ENCODE results near the gene SAP30. TPM values are rescaled to one million over a fixed set of nuclear protein-coding genes. Genes with fewer than 3 reads are reported as not detected.

The SAP30 gene
- total and polyA plus RNA-seq, 5 donors from 2014 or later, result 6.0 to 16.7 (median 8.4) TPM

DNA sequence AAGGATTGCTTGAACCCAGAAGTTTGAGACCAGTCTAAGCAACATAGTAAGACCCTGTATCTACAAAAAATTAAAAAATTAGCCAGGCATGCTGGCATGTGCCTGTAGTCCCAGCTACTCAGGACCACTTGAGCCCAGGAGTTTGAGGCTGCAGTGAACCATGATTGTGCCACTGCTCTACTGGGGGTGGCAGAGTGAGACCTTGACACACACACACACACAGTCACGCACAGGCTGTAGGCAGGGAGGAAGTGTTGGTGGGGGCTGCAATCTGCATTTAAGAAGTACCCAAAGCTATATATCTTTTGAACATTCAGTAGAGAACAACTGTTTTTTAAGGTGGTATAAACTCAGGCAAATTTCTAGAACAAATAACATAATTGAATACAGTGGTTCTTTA lies 20.9 kb downstream of the SAP30 start:
- Histone ChIP-seq H3K9me3 (ENCODE audit: control insufficient read depth in 2 of 2, low read length in 2 of 2) (no peaks in the 10 kb centered on the region), H3K27me3 (ENCODE audit: control insufficient read depth, insufficient read depth, low read length) (no peaks in the 10 kb centered on the region), H3K27ac (ENCODE audit: insufficient read depth, low read length, poor library complexity, severe bottlenecking) (no peak overlapping the region), H3K4me1 (ENCODE audit: control insufficient read depth, insufficient read depth, low read length, poor library complexity, severe bottlenecking) (no peaks in the 10 kb centered on the region), H3K36me3 (ENCODE audit: control insufficient read depth, insufficient read depth, low read length) (no peaks in the 10 kb centered on the region), H3K4me3 (ENCODE audit: low read depth, low read length) (no peak overlapping the region)
- Mint-ChIP-seq H3K4me3 (no peak overlapping the region), H3K36me3 (peaks cover 6% of the 10 kb centered on the region), H3K9me3 (no peaks in the 10 kb centered on the region), H3K4me1 (peaks cover 0 to 8% (median 0%) of the 10 kb centered on the region in 4 donors), H3K27ac (no peak overlapping the region), H3K27me3 (no peaks in the 10 kb centered on the region)
- ATAC-seq (ENCODE audit: low read depth in 2 of 2) (no peak), DNase-seq (no peak)

DNA sequence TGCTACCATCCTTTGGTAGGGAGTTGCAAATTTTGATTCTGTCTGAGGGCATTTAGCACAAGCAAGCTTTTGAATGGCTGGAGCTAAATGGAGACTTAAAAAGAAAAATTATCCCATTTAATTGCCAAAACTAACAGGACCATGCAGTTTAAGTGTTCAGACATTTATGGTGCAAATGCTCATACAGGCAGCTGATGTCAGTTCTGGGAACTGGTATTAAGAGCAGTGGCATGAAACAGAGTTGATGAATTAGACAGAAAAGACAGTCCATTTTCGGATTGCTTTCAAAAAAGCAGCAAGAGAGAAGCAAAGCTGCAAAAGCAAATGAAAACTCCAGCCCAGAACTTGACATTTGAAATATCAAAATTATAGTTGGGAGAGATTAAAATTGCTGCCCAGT lies 26.9 kb downstream of the SAP30 start:
- Mint-ChIP-seq H3K4me1 (no peaks in the 10 kb centered on the region), H3K27ac (no peak overlapping the region), H3K9me3 (no peaks in the 10 kb centered on the region), H3K36me3 (peaks cover 6% of the 10 kb centered on the region), H3K27me3 (peaks cover 4% of the 10 kb centered on the region), H3K4me3 (no peak overlapping the region)
- Histone ChIP-seq H3K27me3 (ENCODE audit: control insufficient read depth, insufficient read depth, low read length) (no peaks in the 10 kb centered on the region), H3K4me1 (ENCODE audit: control insufficient read depth, insufficient read depth, low read length, poor library complexity, severe bottlenecking) (no peaks in the 10 kb centered on the region), H3K4me3 (ENCODE audit: low read depth, low read length) (no peak overlapping the region), H3K9me3 (ENCODE audit: control insufficient read depth in 2 of 2, low read length in 2 of 2) (no peaks in the 10 kb centered on the region), H3K27ac (ENCODE audit: insufficient read depth, low read length, poor library complexity, severe bottlenecking) (no peak overlapping the region), H3K36me3 (ENCODE audit: control insufficient read depth, insufficient read depth, low read length) (no peaks in the 10 kb centered on the region)
- no peak for ATAC-seq (ENCODE audit: low read depth in 2 of 2)
- DNase-seq, result no peak

DNA sequence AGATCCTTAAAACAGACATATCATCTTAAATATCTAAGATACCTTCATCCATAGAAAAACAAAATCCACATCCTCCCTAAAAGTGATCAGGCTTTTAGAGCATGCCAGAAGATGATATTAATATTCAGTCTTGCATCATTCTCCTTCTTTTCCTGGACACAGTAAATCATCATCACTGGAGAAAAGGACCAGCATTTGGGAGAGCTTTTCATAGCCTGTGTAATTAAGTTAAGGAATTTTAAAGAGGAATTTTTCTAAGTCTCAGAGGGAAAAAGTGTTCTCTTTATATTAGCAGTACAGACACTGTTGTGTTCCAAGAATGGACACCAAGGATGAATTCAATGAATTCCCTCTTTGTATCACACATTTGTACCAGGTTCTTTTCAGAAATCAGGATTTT lies 27.5 kb downstream of the SAP30 start:
- Histone ChIP-seq H3K9me3 (ENCODE audit: control insufficient read depth in 2 of 2, low read length in 2 of 2) (no peaks in the 10 kb centered on the region), H3K36me3 (ENCODE audit: control insufficient read depth, insufficient read depth, low read length) (no peaks in the 10 kb centered on the region), H3K27ac (ENCODE audit: insufficient read depth, low read length, poor library complexity, severe bottlenecking) (no peak overlapping the region), H3K4me1 (ENCODE audit: control insufficient read depth, insufficient read depth, low read length, poor library complexity, severe bottlenecking) (no peaks in the 10 kb centered on the region), H3K4me3 (ENCODE audit: low read depth, low read length) (no peak overlapping the region), H3K27me3 (ENCODE audit: control insufficient read depth, insufficient read depth, low read length) (no peaks in the 10 kb centered on the region)
- Mint-ChIP-seq H3K4me3 (no peak overlapping the region), H3K4me1 (no peaks in the 10 kb centered on the region), H3K9me3 (no peaks in the 10 kb centered on the region), H3K36me3 (peaks cover 6% of the 10 kb centered on the region), H3K27me3 (peaks cover 4% of the 10 kb centered on the region), H3K27ac (no peak overlapping the region)
- DNase-seq (no peak), ATAC-seq (ENCODE audit: low read depth in 2 of 2) (no peak)

DNA sequence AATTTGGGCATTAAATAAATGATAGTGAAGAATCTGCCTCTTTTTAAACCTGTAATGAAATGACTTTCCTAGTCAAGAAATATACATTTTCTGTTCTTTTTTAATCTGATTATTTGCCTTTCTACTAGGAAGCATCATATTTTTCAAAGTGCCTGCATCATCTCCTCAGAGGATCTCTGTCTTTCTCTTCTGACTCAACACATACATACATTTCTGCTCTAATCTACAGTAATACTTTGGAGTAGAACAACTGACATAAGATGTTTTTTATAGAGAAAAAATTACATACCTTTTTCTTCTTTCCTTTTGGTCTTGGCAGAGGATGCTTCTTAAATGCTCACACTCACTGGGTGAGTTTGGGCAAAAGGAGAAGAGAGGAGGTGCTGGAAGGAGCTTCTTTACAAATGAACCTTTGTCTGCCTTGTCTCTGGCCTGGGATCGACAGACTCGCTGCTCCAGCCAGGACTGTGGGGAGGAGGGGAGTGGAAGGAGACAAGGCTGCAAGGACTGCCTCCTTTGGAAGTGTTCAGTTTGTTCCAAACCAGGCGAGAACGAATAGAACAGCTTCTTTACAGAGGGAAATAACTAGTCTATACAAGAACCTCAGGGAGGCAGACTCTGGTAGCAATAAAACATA lies 28.1 kb downstream of the SAP30 start, which contains the start of gene SCRG1:
SCRG1 (minus strand) TSS at position 338 of the 637 bp plus-strand sequence. CDS start 7,702 bp downstream, outside the sequence.
- no peak for DNase-seq
- Histone ChIP-seq H3K27me3 (ENCODE audit: control insufficient read depth, insufficient read depth, low read length) (no peaks in the 10 kb centered on the region), H3K9me3 (ENCODE audit: control insufficient read depth in 2 of 2, low read length in 2 of 2) (no peaks in the 10 kb centered on the region), H3K27ac (ENCODE audit: insufficient read depth, low read length, poor library complexity, severe bottlenecking) (no peak within 1 kb of the TSS), H3K4me3 (ENCODE audit: low read depth, low read length) (no peak within 1 kb of the TSS), H3K4me1 (ENCODE audit: control insufficient read depth, insufficient read depth, low read length, poor library complexity, severe bottlenecking) (no peaks in the 10 kb centered on the region), H3K36me3 (ENCODE audit: control insufficient read depth, insufficient read depth, low read length) (no peaks in the 10 kb centered on the region)
- Mint-ChIP-seq H3K4me1 (no peaks in the 10 kb centered on the region), H3K9me3 (no peaks in the 10 kb centered on the region), H3K4me3 (no peak within 1 kb of the TSS), H3K27ac (no peak within 1 kb of the TSS), H3K27me3 (peaks cover 5% of the 10 kb centered on the region), H3K36me3 (peaks cover 6% of the 10 kb centered on the region)
- no peak for ATAC-seq (ENCODE audit: low read depth in 2 of 2)

DNA sequence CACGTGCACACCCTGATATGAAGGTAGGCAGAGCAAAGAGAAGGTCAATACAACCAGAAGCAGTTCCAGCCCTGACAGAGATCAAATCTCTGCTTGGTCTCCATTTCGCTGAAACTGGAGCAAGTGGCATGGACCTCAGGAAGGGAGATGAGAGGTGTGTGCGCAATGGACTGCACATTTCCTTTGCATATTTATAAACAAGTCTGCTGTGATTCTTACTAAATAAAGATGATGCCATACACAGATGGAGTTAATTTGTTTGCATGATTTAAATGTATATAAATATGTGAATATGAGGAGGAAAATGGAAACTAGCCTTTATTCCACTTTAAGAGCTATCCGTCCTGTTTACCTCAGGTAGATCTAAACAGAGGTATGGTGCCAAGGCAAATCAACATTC lies 30.3 kb downstream of the SAP30 start:
- Mint-ChIP-seq H3K4me1 (peaks cover 0 to 10% (median 0%) of the 10 kb centered on the region in 4 donors), H3K4me3 (no peak overlapping the region), H3K9me3 (no peaks in the 10 kb centered on the region), H3K27me3 (peaks cover 8% of the 10 kb centered on the region), H3K27ac (no peak overlapping the region), H3K36me3 (peaks cover 6% of the 10 kb centered on the region)
- DNase-seq, result no peak
- no peak overlapping the region for H3K27ac ChIP-seq (ENCODE audit: insufficient read depth, low read length, poor library complexity, severe bottlenecking)
- no peaks in the 10 kb centered on the region for H3K4me1 ChIP-seq (ENCODE audit: control insufficient read depth, insufficient read depth, low read length, poor library complexity, severe bottlenecking)
- no peaks in the 10 kb centered on the region for H3K27me3 ChIP-seq (ENCODE audit: control insufficient read depth, insufficient read depth, low read length)
- no peak overlapping the region for H3K4me3 ChIP-seq (ENCODE audit: low read depth, low read length)
- no peak for ATAC-seq (ENCODE audit: low read depth in 2 of 2)
- no peaks in the 10 kb centered on the region for H3K9me3 ChIP-seq (ENCODE audit: control insufficient read depth in 2 of 2, low read length in 2 of 2)
- H3K36me3 ChIP-seq (ENCODE audit: control insufficient read depth, insufficient read depth, low read length), result no peaks in the 10 kb centered on the region

DNA sequence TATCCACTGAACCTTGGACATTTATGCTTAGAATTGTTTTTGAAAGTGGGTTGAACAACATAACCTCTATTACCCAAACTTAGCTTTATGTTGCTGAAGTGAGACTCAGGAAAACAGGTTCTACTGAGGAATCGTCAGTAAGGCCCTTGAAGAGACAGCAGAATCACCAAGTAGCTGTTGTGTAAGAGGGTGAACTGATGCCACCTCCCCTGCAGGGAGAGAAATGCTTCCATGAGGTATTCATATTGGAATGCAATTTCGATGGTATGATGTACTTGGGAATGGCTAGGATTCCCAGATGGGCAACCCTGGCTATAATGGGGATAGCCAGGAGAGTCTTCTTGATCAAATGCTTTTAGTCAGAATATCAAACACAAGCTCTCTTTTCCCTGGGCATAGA lies 32.3 kb downstream of the SAP30 start:
- ATAC-seq (ENCODE audit: low read depth in 2 of 2), result no peak
- Histone ChIP-seq H3K36me3 (ENCODE audit: control insufficient read depth, insufficient read depth, low read length) (no peaks in the 10 kb centered on the region), H3K27me3 (ENCODE audit: control insufficient read depth, insufficient read depth, low read length) (no peaks in the 10 kb centered on the region)

DNA sequence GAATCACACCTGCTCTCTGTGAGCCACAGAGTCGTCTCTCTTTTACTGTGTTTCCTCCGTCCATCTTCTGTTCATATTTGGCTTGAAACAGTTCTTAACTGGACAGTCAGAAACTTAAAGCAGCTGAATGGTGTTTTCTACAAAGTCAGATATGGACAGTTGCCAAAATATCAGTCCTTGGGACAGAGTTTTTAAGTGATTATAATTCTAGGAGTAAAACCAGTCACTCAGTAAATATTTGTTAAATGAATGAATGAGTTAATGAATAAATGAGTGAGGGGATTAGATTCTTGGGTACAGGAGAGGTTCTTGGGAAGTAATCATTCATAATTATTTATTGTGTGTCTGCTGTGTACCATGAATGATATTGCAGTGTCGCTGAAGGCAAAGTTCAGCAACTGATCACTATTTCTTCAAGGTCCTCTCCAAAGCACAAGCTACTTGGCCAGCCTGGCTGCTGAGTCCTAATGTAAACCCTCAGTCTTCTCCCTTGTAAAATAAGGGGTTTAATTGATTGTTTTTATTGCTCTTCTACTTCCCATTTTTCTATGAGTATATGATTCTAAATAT lies 33.6 kb downstream of the SAP30 start:
- peaks cover 0 to 10% (median 0%) of the 10 kb centered on the region in 4 donors for H3K4me1 Mint-ChIP-seq
- H3K4me3 Mint-ChIP-seq, result no peak overlapping the region

More for the DNA sequence above, 32.3 kb downstream of the SAP30 start:
- Histone ChIP-seq H3K27ac (ENCODE audit: insufficient read depth, low read length, poor library complexity, severe bottlenecking) (no peak overlapping the region), H3K9me3 (ENCODE audit: control insufficient read depth in 2 of 2, low read length in 2 of 2) (no peaks in the 10 kb centered on the region), H3K4me1 (ENCODE audit: control insufficient read depth, insufficient read depth, low read length, poor library complexity, severe bottlenecking) (no peaks in the 10 kb centered on the region), H3K4me3 (ENCODE audit: low read depth, low read length) (no peak overlapping the region)
- Mint-ChIP-seq H3K4me3 (no peak overlapping the region), H3K4me1 (peaks cover 0 to 10% (median 0%) of the 10 kb centered on the region in 4 donors), H3K27ac (no peak overlapping the region), H3K27me3 (peaks cover 6% of the 10 kb centered on the region), H3K9me3 (no peaks in the 10 kb centered on the region), H3K36me3 (peaks cover 4% of the 10 kb centered on the region)
- DNase-seq, result no peak

More for the DNA sequence above, 33.6 kb downstream of the SAP30 start:
- H3K27ac Mint-ChIP-seq, result no peak overlapping the region
- no peaks in the 10 kb centered on the region for H3K9me3 ChIP-seq (ENCODE audit: control insufficient read depth in 2 of 2, low read length in 2 of 2)
- no peak overlapping the region for H3K27ac ChIP-seq (ENCODE audit: insufficient read depth, low read length, poor library complexity, severe bottlenecking)
- peaks cover 4% of the 10 kb centered on the region for H3K27me3 Mint-ChIP-seq
- no peaks in the 10 kb centered on the region for H3K4me1 ChIP-seq (ENCODE audit: control insufficient read depth, insufficient read depth, low read length, poor library complexity, severe bottlenecking)
- no peaks in the 10 kb centered on the region for H3K9me3 Mint-ChIP-seq
- H3K36me3 ChIP-seq (ENCODE audit: control insufficient read depth, insufficient read depth, low read length), result no peaks in the 10 kb centered on the region
- ATAC-seq (ENCODE audit: low read depth in 2 of 2), result no peak
- DNase-seq, result no peak
- H3K4me3 ChIP-seq (ENCODE audit: low read depth, low read length), result no peak overlapping the region
- H3K27me3 ChIP-seq (ENCODE audit: control insufficient read depth, insufficient read depth, low read length), result no peaks in the 10 kb centered on the region
- H3K36me3 Mint-ChIP-seq, result peaks cover 4% of the 10 kb centered on the region
